K562 (cell line): ENCODE measurements around the gene P2RX1. TPM values are rescaled to one million over a fixed set of nuclear protein-coding genes. Genes with fewer than 3 reads are reported as not detected.
A peak's percentile ranks its signal among the peaks of the same experiment; 100 is the strongest.

Source experiments
- ATAC-seq: fragments of 200-7000 bp; cut with Tn5 transposase; 3 replicates; pipeline ENCODE4 v1.9.1; 2020; ENCODE audit warnings: moderate library complexity
- BruUV-seq: library from RNA; stranded (reverse); fragments of 400-500 nt; replicated peaks from 2 replicates; lab custom pipeline; 2021; lab: Mats Ljungman, UMichigan
- CTCF ChIA-PET: fragments of 300-600 bp; formaldehyde crosslinking; extraction: SDS; loops from one replicate; lab custom pipeline; 2021; ENCODE audit warnings: low intra/inter-chr PET ratio; lab: Yijun Ruan, JAX
- POLR2A ChIA-PET: fragments of 300-600, 350-650 bp; sonication (Branson Sonifier 250); formaldehyde crosslinking; extraction: SDS; loops from one replicate; lab custom pipeline; 2021; ENCODE audit warnings: antibody characterized with exemption, inconsistent platforms; lab: Yijun Ruan, JAX
- DNase-seq, 4 experiments: peaks; one replicate each; pipeline versions ENCODE4 v3.0.0 to v3.0.0-alpha.2; 2011 to 2018; ENCODE audit warnings: low spot score in 3 of 4, mixed read lengths in 3 of 4; ENCODE audit errors: extremely low read depth in 1 of 4
- FAIRE-seq: peaks from 2 replicates; lab custom pipeline; 2011; peaks lifted over from hg19 to GRCh38; lab: Jason Lieb, UNC
- H2AFZ ChIP-seq: 2 replicates; pipeline ENCODE4 v1.6.0; 2011; ENCODE audit warnings: low read depth, low read length, control low read depth, inconsistent platforms
- H3K27ac ChIP-seq: fragments of 200-600 bp; 3 replicates; pipeline ENCODE4 v1.8.0; 2011; ENCODE audit warnings: low read depth, mild to moderate bottlenecking, control low read depth, inconsistent platforms, low read length, moderate library complexity, mixed read lengths; ENCODE audit errors: extremely low read depth
- H3K27me3 ChIP-seq, 2 experiments: fragments of 300-600 bp in 1 of 2; 2 replicates in 1 of 2; 3 replicates in 1 of 2; pipeline versions ENCODE4 v1.6.0 to v1.8.0; 2011; ENCODE audit warnings: inconsistent platforms in 2 of 2, low read length in 2 of 2, mild to moderate bottlenecking in 1 of 2, mixed read lengths in 1 of 2, moderate library complexity in 1 of 2; ENCODE audit not compliant: control insufficient read depth in 2 of 2, insufficient read depth in 2 of 2
- H3K36me3 ChIP-seq: fragments of 300-600 bp; 3 replicates; pipeline ENCODE4 v1.8.0; 2011; ENCODE audit warnings: mild to moderate bottlenecking, low read length, inconsistent platforms; ENCODE audit not compliant: control insufficient read depth, insufficient read depth
- H3K4me1 ChIP-seq, 2 experiments: fragments of 200-600 bp in 1 of 2; replicated peaks in 1 of 2; 2 replicates in 1 of 2; 3 replicates in 1 of 2; pipeline versions ENCODE4 v1.5.1 to v1.8.0; 2011; ENCODE audit warnings: inconsistent platforms in 2 of 2, low read length in 2 of 2, mild to moderate bottlenecking in 1 of 2, mixed read lengths in 1 of 2, moderate library complexity in 1 of 2; ENCODE audit not compliant: control insufficient read depth in 2 of 2, insufficient read depth in 2 of 2
- H3K4me2 ChIP-seq: 2 replicates; pipeline ENCODE4 v1.6.1; 2011; ENCODE audit warnings: low read length, control low read depth, inconsistent platforms, mixed read lengths; ENCODE audit not compliant: insufficient read depth
- H3K4me3 ChIP-seq: fragments of 200-600 bp; sonication (generic), shearing (Covaris generic); 2 replicates; pipeline ENCODE4 v1.5.1; 2016; ENCODE audit warnings: control low read depth, inconsistent platforms
- H3K79me2 ChIP-seq: fragments of 200-600 bp; 3 replicates; pipeline ENCODE4 v1.8.0; 2011; ENCODE audit warnings: low read length, inconsistent platforms; ENCODE audit not compliant: control insufficient read depth, insufficient read depth
- H3K9ac ChIP-seq, 2 experiments: 2 replicates each; pipeline versions ENCODE4 v1.6.0 to v1.6.1; 2011; ENCODE audit warnings: low read depth in 2 of 2, low read length in 2 of 2, control low read depth in 1 of 2, inconsistent platforms in 1 of 2, mild to moderate bottlenecking in 1 of 2, mixed read lengths in 1 of 2; ENCODE audit not compliant: insufficient read depth in 1 of 2
- H3K9me1 ChIP-seq: one replicate; pipeline ENCODE4 v1.6.0; 2011; ENCODE audit warnings: inconsistent platforms, mild to moderate bottlenecking, low read length, moderate library complexity; ENCODE audit not compliant: control insufficient read depth, insufficient read depth
- H3K9me3 ChIP-seq: replicated peaks from 2 replicates; pipeline ENCODE4 v1.5.1; 2011; ENCODE audit warnings: low read depth, low read length, inconsistent platforms; ENCODE audit not compliant: control insufficient read depth, insufficient read depth
- H4K20me1 ChIP-seq: replicated peaks from 2 replicates; pipeline ENCODE4 v1.6.1; 2011; ENCODE audit warnings: low read length, inconsistent platforms, mixed read lengths; ENCODE audit not compliant: control insufficient read depth, insufficient read depth
- CEBPZ ChIP-seq: fragments of 150-350 bp; IDR thresholded peaks from 2 replicates; pipeline ENCODE4 v1.6.1; 2014; ENCODE audit warnings: low read depth, mild to moderate bottlenecking, low read length, borderline replicate concordance
- GTF2B ChIP-seq: IDR thresholded peaks from 2 replicates; pipeline ENCODE4 v1.6.1; 2011; ENCODE audit not compliant: insufficient read length; ENCODE audit errors: extremely low read depth
- HNRNPLL ChIP-seq: fragments of 200-400 bp; formaldehyde crosslinking; IDR thresholded peaks from 2 replicates; pipeline ENCODE4 v1.6.1; 2017; ENCODE audit warnings: low read length, low read depth, mild to moderate bottlenecking; ENCODE audit not compliant: poor library complexity, severe bottlenecking
- MECOM ChIP-seq: fragments of 250-450 bp; sonication (Bioruptor Pico); IDR thresholded peaks from 2 replicates; pipeline ENCODE4 v1.8.0; 2022; ENCODE audit warnings: inconsistent platforms
- MTF1 ChIP-seq: fragments of 250-450 bp; sonication (Bioruptor Pico); IDR thresholded peaks from 2 replicates; pipeline ENCODE4 v1.9.0; 2021; ENCODE audit warnings: moderate library complexity, mild to moderate bottlenecking, inconsistent platforms, borderline replicate concordance
- PHF20 ChIP-seq: fragments of 450-650 bp; IDR thresholded peaks from 2 replicates; pipeline ENCODE4 v1.6.1; 2018; ENCODE audit not compliant: partially characterized antibody
- PRMT5 ChIP-seq: sonication (generic); formaldehyde crosslinking; IDR thresholded peaks from 2 replicates; pipeline ENCODE4 v1.5.0; 2020; ENCODE audit warnings: missing genetic modification reagents
- RAD21 ChIP-seq, 2 experiments: fragments of 250-450 bp in 1 of 2; fragments of 450-650 bp in 1 of 2; sonication (Bioruptor Pico) in 1 of 2; formaldehyde crosslinking in 1 of 2; IDR thresholded peaks in 1 of 2; conservative IDR thresholded peaks in 1 of 2; 2 replicates each; pipeline versions ENCODE4 v1.4.0 to v1.8.0; 2020 to 2022; ENCODE audit warnings: mild to moderate bottlenecking in 2 of 2, moderate library complexity in 1 of 2
- RBM14 ChIP-seq: fragments of 200-400 bp; formaldehyde crosslinking; IDR thresholded peaks from 2 replicates; pipeline ENCODE4 v1.6.1; 2018; ENCODE audit warnings: low read depth, mild to moderate bottlenecking, low read length, moderate library complexity, borderline replicate concordance; ENCODE audit not compliant: insufficient read depth
- SMC3 ChIP-seq: conservative IDR thresholded peaks from 2 replicates; pipeline ENCODE4 v1.6.1; 2011; ENCODE audit warnings: low read depth, low read length, improper control_type of control experiment; ENCODE audit not compliant: insufficient read depth
- STAG1 ChIP-seq: sonication (generic); formaldehyde crosslinking; IDR thresholded peaks from 2 replicates; pipeline ENCODE4 v1.5.0; 2020; ENCODE audit warnings: missing genetic modification reagents, borderline replicate concordance
- TFE3 ChIP-seq: fragments of 450-650 bp; formaldehyde crosslinking; IDR thresholded peaks from 2 replicates; pipeline ENCODE4 v1.4.0; 2020; ENCODE audit warnings: mild to moderate bottlenecking, mixed read lengths
- TGIF2 ChIP-seq: sonication (generic); formaldehyde crosslinking; IDR thresholded peaks from 2 replicates; pipeline ENCODE4 v1.8.1; 2022; ENCODE audit warnings: mild to moderate bottlenecking, missing genetic modification reagents, moderate library complexity
- ZNF311 ChIP-seq: fragments of 250-450 bp; sonication (Bioruptor Pico); IDR thresholded peaks from 2 replicates; pipeline ENCODE4 v1.4.0; 2020; ENCODE audit warnings: mild to moderate bottlenecking, moderate library complexity
- ZNF324 ChIP-seq: fragments of 250-450 bp; sonication (Bioruptor Pico); IDR thresholded peaks from 2 replicates; pipeline ENCODE4 v1.4.0; 2020; ENCODE audit warnings: mild to moderate bottlenecking
- ZNF444 ChIP-seq: fragments of 250-450 bp; sonication (Bioruptor Pico); IDR thresholded peaks from 2 replicates; pipeline ENCODE4 v1.4.0; 2020; ENCODE audit warnings: mild to moderate bottlenecking, moderate library complexity
- ZNF780A ChIP-seq: fragments of 250-450 bp; sonication (Bioruptor Pico); IDR thresholded peaks from 2 replicates; pipeline ENCODE4 v1.5.0; 2021; ENCODE audit warnings: mild to moderate bottlenecking
- WGBS: fragments of 100-300 bp; shearing (Covaris generic); methylation state at CpG from one replicate; pipeline ENCODE4 v1.1.6; 2016; ENCODE audit warnings: low coverage, mixed read lengths; ENCODE audit not compliant: insufficient coverage; ENCODE audit errors: missing lambda C conversion rate; 5-methylcytosine and 5-hydroxymethylcytosine counted together
- in situ Hi-C: fragments of 300-500 bp; cut with MboI; formaldehyde crosslinking; loops from 4 replicates; pipeline ENCODE4 v1.15.0; 2018; ENCODE audit warnings: inconsistent platforms, mixed read lengths
- intact Hi-C: fragments of 100-400 bp; cut with micrococcal nuclease; formaldehyde crosslinking; loops from 2 replicates; pipeline ENCODE4 v1.14.2; 2022
- polyA plus RNA-seq, 8 experiments: library from polyadenylated mRNA; depleted of rRNA in 4 of 8; stranded (reverse) in 5 of 8; unstranded in 3 of 8; fragments of >200 nt; fragmentation: Nextera tagmentation in 2 of 8; fragmentation: Illumina TruSeq in 1 of 8; extraction: Ambion mirVana in 2 of 8; extraction: Trizol in 1 of 8; gene quantifications; 2 replicates each; pipeline versions ENCODE4 v1.2.1 to v1.2.3, GENCODE V29; 2011 to 2014; ENCODE audit warnings: inconsistent platforms in 1 of 8, missing spikeins in 1 of 8
- total RNA-seq, 7 experiments: library from RNA; depleted of rRNA in 6 of 7; stranded (reverse); fragments of >200 nt in 6 of 7; fragmentation: Illumina TruSeq in 2 of 7; extraction: Trizol in 2 of 7; gene quantifications; 2 replicates each; pipeline versions ENCODE4 v1.2.1 to v1.2.3, GENCODE V29; 2011 to 2021; ENCODE audit warnings: low replicate concordance in 1 of 7

P2RX1 gene
- total and polyA plus RNA-seq, 9 of the 15 experiments (the other 6 are each of a cell fraction or from before 2014, with no cell fraction given): 0.27 to 20.3 (median 10.3) TPM

GRCh38 chr17:3935140-3935542 is 18.9 kb upstream of the P2RX1 start:
- FAIRE-seq: peak; percentile 29
- H3K4me1 ChIP-seq: peaks cover 2 to 4% of the 10 kb centered on the region in 2 experiments; a peak in 2 of 5 replicates
- DNase-seq: peak in 3 of 4 experiments; percentile 41 to 70 (median 45)
- intact Hi-C loops: loop anchor here (2.0 kb wide), 1 partner anchor 72 kb away; no protein-coding TSS in a partner anchor
- H2AFZ ChIP-seq: no peak overlapping the region
- H3K27me3 ChIP-seq: no peaks in the 10 kb centered on the region
- peak; percentile 90 for ATAC-seq
- ChIA-PET CTCF (no interaction called here), POLR2A (no interaction called here)
- no peak overlapping the region for H3K4me2 ChIP-seq
- in situ Hi-C loops: no loop called here
- no peaks in the 10 kb centered on the region for H3K79me2 ChIP-seq
- peaks cover 49% of the 10 kb centered on the region; the same call in 2 of the 3 replicates for H3K36me3 ChIP-seq
- H3K9me1 ChIP-seq: no peaks in the 10 kb centered on the region
- BruUV-seq: no TSS peak
- WGBS: 49% methylated on average over 7 of the region's 10 CpGs
- no peak overlapping the region for H3K4me3 ChIP-seq
- no peak overlapping the region for H3K9ac ChIP-seq
- H3K9me3 ChIP-seq: no peaks in the 10 kb centered on the region
- no peak overlapping the region for H3K27ac ChIP-seq
- H4K20me1 ChIP-seq: no peaks in the 10 kb centered on the region
- peak; percentile 42 for TF ChIP-seq HNRNPLL
- TF ChIP-seq SMC3: peak; percentile 82
- TF ChIP-seq GTF2B: no peak
- no peak for TF ChIP-seq ZNF311 (CRISPR knock-in tag)
- peak; percentile 15; the same call in 1 of the 2 replicates for TF ChIP-seq STAG1 (CRISPR knock-in tag)
- no peak for TF ChIP-seq TFE3 (CRISPR knock-in tag)
- no peak for TF ChIP-seq MTF1
- no peak for TF ChIP-seq TGIF2 (CRISPR knock-in tag)
- peak in 1 of 2 experiments; percentile 56; a peak in 2 of 4 replicates for TF ChIP-seq RAD21 (CRISPR knock-in tag; conservative IDR thresholded peaks at IDR 0.05 in 1 of 2, IDR thresholded peaks at IDR 0.05 in 1 of 2)
- TF ChIP-seq RBM14: no peak
- no peak for TF ChIP-seq PHF20
- TF ChIP-seq ZNF324 (CRISPR knock-in tag): no peak
- TF ChIP-seq ZNF444 (CRISPR knock-in tag): no peak
- TF ChIP-seq MECOM: no peak
- TF ChIP-seq PRMT5 (CRISPR knock-in tag): no peak
- TF ChIP-seq ZNF780A (CRISPR knock-in tag): no peak
- no peak for TF ChIP-seq CEBPZ
